ENCODE data around the gene SSTR3.

- no peak for TF ChIP-seq GATA3 (IDR thresholded peaks at IDR 0.05; ENCODE audit: low read depth, low read length)
- TF ChIP-seq GATA2 (IDR thresholded peaks at IDR 0.05; ENCODE audit: low read depth, low read length) = no peak
These were observed 32.0 kb upstream of the SSTR3 start, which contains the start of gene RAC2 for GRCh38 chr22:37244114-37244921.

Data from SH-SY5Y (cell line).